Fibroblast of mammary gland (primary cell): ENCODE data around the gene DNAJC8.

Source experiments
- DNase-seq: peaks from one replicate; pipeline ENCODE4 v3.0.0-alpha.2; 2010; ENCODE audit warnings: low read depth
- H3K4me3 ChIP-seq: 2 replicates; pipeline ENCODE4 v1.5.1; 2011; ENCODE audit warnings: low read depth, mild to moderate bottlenecking, low read length, moderate library complexity; ENCODE audit not compliant: control insufficient read depth
- CTCF ChIP-seq: conservative IDR thresholded peaks from 2 replicates; pipeline ENCODE4 v1.5.1; 2011; ENCODE audit warnings: low read depth, low read length, inconsistent platforms; ENCODE audit not compliant: control insufficient read depth, insufficient read depth

Gene DNAJC8

GRCh38 chr1:28256197-28256827 is 23.5 kb upstream of the DNAJC8 start:
- DNase-seq: no peak
- no peak for TF ChIP-seq CTCF
- no peak overlapping the region for H3K4me3 ChIP-seq

GRCh38 chr1:28249866-28250295 is 17.1 kb upstream of the DNAJC8 start:
- TF ChIP-seq CTCF: no peak
- no peak for DNase-seq
- no peak overlapping the region for H3K4me3 ChIP-seq

- TF ChIP-seq CTCF: no peak
- no peak overlapping the region for H3K4me3 ChIP-seq
- DNase-seq: no peak
Observed at GRCh38 chr1:28249013-28249865, 16.4 kb upstream of the DNAJC8 start.

GRCh38 chr1:28248273-28249012 is 15.6 kb upstream of the DNAJC8 start:
- DNase-seq: peak; percentile 82
- H3K4me3 ChIP-seq: no peak overlapping the region
- TF ChIP-seq CTCF: peak; percentile 95

GRCh38 chr1:28247612-28248272 is 14.9 kb upstream of the DNAJC8 start:
- DNase-seq: no peak
- H3K4me3 ChIP-seq: peak overlapping the region; percentile 37
- no peak for TF ChIP-seq CTCF

GRCh38 chr1:28246427-28246832 is 13.6 kb upstream of the DNAJC8 start:
- peak overlapping the region; percentile 59 for H3K4me3 ChIP-seq
- DNase-seq: peak; percentile 21
- TF ChIP-seq CTCF: no peak
